GM18858 (cell line): ENCODE data around the gene ICAM4.

Source experiments
- ATAC-seq: cut with Tn5 transposase; IDR thresholded peaks from one replicate; pipeline ENCODE4 v1.9.1; 2021; ENCODE audit not compliant: unreplicated experiment

The ICAM4 gene

GRCh38 chr19:10317045-10317856 lies 30.5 kb downstream of the ICAM4 start:
- no peak for ATAC-seq

GRCh38 chr19:10317857-10318462 lies 31.2 kb downstream of the ICAM4 start:
- ATAC-seq, result no peak

- no peak for ATAC-seq
Observed at GRCh38 chr19:10318807-10319682, 32.3 kb downstream of the ICAM4 start.

GRCh38 chr19:10320602-10321416 lies 34.1 kb downstream of the ICAM4 start:
- no peak for ATAC-seq

- no peak for ATAC-seq
Observed at GRCh38 chr19:10321417-10321797, 34.7 kb downstream of the ICAM4 start.

- no peak for ATAC-seq
Observed at GRCh38 chr19:10321874-10322835, 35.4 kb downstream of the ICAM4 start.

GRCh38 chr19:10325732-10326131 lies 39.0 kb downstream of the ICAM4 start:
- no peak for ATAC-seq

- ATAC-seq, result no peak
Observed at GRCh38 chr19:10327793-10328192, 41.0 kb downstream of the ICAM4 start.

- ATAC-seq, result no peak
Observed at GRCh38 chr19:10328558-10329429, 42.0 kb downstream of the ICAM4 start.

- ATAC-seq, result no peak
Observed at GRCh38 chr19:10329555-10329954, 42.8 kb downstream of the ICAM4 start.

- no peak for ATAC-seq
Observed at GRCh38 chr19:10332158-10332964, 45.6 kb downstream of the ICAM4 start.

GRCh38 chr19:10332965-10333757 lies 46.4 kb downstream of the ICAM4 start, which contains the start of gene RAVER1:
RAVER1 (minus strand) TSS chr19:10333529; CDS start chr19:10333507, 22 bp downstream.
- ATAC-seq, result peak; percentile 59

GRCh38 chr19:10333758-10334587 lies 47.2 kb downstream of the ICAM4 start:
- ATAC-seq, result no peak

- no peak for ATAC-seq
Observed at GRCh38 chr19:10334588-10335351, 48.0 kb downstream of the ICAM4 start.

- ATAC-seq, result no peak
Observed at GRCh38 chr19:10335352-10335985, 48.7 kb downstream of the ICAM4 start.
